HG02763 (cell line): ENCODE measurements around the gene ILK.
A peak's percentile ranks its signal among the peaks of the same experiment; 100 is the strongest.

Experiments used
- ATAC-seq: cut with Tn5 transposase; IDR thresholded peaks from one replicate; pipeline ENCODE4 v1.9.1; 2021; ENCODE audit warnings: mild to moderate bottlenecking, moderate library complexity; ENCODE audit not compliant: unreplicated experiment

Gene ILK

DNA sequence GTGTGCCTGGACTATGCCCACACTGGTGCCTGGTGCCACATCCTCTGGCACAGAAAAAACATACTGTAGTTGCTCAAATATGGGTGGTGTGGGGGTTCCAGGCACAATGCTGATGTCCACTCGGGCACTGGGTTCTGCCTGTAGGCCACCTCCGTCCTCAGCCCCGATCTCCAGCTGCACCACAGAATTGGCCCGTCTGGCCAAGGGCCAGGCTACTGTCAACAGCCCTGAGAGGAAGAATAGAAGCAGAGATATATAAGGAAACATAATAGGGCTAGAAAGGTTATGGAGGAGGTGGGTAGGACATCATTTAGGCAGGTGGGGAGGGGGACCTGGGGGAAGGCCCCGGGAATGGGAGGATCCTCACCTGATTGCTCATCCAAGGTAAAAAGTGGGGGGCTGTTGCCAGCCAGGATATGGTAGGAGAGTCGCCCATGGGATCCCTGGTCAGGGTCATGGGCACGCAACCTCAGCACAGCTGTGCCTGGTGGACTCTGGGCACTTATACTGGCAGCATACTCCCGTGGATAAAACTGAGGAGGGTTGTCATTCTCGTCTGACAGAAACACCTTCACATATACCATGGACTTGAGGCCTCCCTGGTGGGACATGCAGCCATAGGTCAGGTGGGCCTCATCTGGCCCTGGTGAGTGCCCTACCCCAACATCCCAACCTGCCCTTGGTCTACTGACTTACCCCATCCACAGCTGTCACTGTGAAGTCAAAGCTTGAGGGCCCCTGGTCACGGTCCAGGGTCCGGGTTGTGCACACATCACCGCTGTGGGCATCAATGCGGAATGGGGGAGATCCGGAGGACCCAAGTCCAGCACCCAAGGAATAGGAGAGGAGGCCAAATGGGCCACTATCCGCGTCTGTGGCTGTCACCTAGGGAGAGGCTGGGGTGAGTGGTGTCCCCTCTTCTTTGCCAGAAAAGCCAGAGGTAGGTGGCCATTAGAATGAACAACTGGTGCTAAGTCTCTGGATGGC lies 30.1 kb downstream of the ILK start:
- ATAC-seq, result no peak

DNA sequence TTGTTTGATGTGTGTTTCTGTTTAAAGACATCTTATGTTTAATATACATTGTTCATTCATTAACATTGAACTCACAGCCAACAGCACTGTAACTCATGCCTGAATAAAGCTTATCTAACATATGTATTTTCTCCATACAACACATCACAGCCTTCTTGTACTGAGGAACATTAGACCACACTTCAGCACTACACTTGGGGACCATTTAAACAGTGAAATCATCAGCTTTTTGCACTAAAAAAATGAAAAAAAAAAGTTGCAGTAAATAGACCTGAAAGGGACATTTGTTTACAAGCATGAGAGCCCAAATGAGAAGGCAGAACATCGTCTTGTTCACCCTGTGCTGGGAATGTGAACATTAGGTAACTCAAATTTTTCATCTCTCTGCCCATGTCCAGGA lies 31.0 kb downstream of the ILK start:
- no peak for ATAC-seq

DNA sequence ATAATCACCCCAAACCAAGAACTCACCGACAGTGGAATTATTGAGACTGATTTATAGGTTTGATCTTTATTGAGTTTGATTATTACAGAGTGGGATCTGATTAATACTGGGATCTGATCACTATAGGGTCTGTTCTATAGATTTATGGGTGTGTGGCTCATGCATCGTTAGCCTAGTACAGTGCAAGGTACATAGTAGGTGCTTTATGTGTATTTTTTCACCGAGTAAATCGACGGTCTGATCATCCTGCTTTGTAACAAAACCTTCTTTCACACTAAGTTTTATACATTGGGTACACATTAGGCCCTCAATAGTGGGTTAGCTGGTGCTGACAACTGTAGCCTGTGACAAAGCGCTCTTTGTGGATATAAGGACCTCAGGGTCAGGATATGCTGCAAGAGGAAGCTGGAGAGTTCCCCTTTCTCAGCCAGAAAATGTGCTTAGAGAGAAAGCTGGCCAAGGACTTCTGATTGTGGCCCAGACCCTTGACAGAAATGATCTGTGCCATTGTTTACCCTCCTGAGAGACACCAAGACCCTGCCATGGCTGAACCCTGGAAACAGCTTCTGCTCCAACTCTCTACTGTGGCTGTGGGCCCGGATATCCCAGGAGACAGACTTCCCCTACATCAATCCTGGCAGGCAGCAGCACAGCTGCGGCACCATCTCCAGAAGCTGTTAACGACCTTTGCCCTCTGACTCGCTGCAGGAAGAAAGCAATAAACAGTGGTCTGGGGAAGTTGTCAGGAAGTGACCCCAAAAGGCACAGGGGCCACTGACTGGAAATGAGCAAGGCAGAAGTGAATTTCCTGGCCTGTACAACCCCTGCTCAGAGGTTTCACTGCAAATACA lies 31.7 kb downstream of the ILK start:
- ATAC-seq, result no peak

DNA sequence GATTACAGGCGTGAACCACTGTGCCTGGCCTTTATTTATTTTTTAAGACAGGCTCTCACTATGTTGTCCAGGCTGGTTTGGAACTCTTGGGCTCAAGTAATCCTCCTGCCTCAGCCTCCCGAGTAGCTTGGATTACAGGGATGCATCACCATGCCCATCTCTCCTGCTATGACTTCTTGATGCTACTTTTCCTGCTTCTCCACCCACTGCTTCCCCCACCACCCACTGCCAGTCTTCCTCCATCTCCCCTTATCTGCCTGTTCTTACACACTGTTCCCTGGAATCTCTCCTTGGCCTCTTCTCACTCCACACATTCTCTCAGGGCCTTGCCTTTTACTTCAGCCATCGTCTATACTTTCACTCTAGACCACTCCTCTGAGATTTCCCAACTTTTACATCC lies 32.9 kb downstream of the ILK start:
- ATAC-seq, result no peak

DNA sequence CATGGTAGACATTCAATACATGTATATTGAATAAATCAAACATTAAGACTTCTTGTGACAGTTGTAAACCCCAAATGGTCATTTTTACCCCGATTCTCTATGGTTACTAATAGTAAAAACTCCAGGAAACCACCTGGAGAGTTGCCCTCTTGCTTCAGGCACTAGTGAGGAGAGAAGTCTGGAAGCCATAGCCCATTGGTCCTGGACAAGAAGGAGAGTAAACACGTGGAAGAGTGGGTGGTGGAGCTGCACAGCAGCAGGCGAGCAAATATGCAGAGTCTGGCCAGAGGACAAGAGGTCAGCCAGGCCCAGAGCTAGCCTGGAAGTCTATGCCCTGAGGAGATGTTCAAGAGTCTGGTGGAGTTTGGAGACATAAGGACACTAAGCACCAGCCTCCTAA lies 34.3 kb downstream of the ILK start:
- ATAC-seq, result no peak

DNA sequence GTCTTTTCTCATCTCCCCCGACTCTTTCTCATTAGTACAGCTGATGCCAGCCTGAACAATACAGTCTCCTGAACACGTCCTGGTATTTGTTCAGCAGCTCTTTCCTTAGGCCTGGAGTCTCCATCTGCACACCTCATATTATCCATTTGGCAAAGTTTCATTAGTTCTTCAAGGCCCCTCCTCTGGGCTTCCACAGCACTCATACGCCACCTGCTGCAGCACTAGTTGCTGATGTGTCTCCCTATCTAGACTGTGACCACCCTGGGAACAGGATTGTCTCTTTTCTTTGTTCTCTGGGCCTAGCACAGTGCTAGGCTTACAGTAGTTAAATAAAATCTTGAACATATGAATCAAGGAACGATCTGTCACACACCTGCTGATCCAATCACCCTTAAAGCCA lies 34.9 kb downstream of the ILK start:
- ATAC-seq, result no peak

DNA sequence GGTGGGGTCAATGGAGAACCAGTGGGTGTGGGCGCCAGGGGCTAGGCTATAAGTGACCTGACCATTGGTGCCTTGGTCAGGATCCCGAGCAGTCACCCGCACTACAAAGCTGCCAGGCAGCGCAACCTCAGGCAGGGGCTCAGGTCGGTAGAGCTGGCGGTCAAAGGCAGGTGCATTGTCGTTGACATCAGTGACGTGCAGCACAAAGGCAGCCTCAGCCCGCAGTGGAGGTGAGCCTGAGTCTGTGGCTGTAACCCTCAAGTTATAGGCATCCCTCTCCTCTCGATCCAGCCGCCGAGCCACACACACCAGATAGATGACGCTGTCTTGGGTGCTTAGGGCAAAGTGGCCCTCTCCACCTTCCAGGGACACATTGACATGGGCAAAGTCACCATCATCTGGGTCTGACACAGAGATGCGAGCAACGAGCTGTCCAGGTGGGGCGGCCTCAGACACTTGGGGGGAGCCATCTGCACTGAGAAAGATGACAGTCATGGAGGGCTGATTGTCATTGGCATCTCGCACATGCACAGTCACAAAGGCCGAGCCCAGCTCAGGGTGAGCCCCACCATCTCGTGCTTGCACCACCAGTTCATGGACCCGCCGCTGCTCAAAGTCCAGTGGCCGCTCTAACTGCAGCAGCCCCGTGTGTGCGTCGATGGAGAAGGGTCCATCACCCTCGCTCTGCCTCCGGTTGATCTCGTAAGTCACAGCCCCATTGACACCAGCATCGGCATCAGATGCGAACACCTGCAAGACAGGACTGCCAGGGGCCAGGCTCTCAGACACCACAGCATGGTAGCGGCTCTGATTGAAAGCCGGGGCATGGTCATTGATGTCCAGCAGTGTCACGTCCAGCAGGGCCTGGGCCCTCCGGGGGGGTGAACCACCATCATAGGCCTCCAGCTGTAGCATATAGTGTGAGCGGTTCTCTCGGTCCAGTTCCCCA lies 36.7 kb downstream of the ILK start:
- no peak for ATAC-seq

DNA sequence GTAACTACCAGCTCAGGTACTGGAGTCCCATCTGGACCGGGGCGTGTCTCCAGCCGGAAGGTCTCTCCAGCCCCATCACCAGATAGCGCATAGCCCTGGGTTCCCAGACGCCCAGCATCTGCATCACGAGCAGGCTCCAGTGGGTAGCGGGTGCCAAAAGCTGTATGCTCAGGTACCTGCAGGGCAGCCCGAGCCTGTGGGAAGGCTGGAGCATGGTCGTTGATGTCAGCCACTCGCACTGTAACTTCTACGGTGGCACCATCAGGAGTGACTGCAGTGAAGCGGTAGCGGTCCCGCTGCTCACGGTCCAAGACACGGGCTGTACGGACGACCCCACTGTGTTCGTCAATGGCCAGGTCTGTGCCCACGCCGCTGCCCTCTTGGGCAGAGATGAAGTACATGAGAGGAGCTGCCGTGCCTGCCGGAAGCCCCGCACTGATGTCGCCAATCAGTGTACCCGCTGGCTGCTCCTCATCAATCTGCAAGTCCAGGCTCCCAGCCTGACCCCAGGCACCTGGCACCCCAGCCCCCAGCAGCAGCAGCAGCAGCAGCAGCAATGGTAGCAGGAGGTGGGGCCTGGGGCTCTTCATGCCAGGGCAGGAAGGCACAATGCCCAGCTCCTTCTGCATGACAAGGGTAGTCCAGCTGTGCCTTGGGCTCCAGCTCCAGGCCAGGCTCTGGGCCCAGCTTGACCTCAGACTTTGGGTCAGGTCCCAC lies 37.6 kb downstream of the ILK start:
- ATAC-seq, result no peak

DNA sequence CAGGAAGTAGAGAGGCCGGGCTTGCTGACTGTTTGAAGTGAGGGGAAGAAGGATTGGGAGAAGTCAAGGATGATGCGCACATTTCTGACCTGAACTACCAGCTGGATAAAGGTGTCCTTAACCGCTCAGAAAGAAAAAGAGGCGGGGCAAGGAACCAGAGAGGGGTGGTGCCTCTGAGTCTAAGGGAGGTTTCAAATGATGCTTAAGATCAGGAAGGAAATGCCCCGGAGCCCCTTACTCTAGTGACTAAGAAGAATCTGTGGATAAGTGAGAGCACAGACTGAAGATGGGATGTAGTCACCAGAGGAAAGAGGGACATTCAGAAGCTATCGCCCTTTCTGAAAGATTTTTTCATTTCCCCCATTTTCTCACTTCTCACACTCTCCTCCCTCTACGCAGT lies 39.4 kb downstream of the ILK start:
- no peak for ATAC-seq

DNA sequence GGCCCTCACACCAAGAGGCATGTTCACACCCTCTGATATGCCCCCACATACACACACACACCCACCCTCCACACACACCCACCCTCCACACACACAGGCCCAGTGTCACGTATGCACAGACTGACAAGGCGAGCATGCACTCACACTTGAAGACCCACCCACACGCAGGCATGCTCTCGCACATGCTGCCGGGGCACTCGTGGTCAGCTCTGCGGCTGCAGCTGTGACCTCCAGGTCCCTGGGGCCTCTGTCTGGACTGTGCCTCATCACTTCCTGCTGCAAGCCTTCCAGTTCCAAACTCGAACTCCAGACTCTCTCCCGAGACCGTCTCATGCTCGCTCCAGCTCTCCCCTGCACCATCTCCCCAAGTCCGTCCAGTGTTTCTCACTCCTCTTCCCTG lies 42.5 kb downstream of the ILK start:
- no peak for ATAC-seq

DNA sequence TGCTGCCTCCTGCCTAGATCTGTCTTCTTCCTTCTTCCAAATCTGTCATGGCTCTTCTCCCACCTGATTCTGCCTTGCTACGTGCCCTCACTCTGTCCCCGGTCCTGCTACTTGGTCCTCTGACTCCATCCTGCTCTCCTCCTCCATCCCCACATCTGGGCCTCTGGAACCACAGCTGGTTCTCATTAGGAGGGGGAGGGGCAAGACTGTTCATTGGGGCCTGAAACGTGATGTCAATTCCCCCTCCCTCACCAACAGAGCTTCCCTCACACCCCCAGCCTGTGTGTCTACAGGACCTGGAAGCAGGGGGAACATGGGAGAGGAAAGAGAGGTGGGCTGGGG lies 43.0 kb downstream of the ILK start:
- ATAC-seq, result no peak

DNA sequence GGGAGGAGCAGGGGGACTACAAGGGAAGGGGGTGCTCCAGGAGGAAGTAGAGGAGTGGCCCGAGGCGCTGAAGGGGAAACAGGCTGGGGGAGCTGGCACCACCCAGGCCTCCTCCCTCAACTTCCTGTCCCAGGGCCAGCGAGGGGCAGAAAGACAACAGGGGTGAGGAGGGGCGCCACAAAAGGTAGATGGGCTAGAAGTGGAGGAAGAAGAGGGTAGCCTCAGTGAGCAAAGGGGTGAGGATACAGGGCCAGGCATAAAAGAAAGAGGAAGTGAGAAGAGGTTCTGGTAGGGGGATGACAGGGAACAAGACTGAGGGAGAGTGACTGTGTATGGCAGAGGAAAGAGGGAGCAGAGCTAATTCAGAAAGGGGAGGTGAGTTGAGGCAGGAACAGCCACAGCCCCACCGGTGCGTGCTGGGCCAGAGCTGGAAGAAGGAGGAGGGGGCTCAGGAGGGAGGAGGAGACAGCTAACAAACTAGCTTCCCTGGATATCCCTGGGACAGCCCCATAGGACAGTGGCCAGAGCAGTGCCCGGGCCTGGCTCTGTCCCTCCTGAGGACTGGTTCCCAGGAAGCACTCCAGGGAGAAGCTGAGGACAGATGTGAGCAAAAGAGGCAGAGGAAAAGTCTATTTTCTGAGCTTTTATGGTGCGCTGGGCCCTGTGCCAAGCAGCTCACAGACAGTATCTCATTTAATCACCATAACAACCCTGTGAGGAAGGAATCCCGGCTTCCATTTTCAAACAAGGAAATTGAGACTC lies 43.5 kb downstream of the ILK start:
- peak; percentile 87 for ATAC-seq

DNA sequence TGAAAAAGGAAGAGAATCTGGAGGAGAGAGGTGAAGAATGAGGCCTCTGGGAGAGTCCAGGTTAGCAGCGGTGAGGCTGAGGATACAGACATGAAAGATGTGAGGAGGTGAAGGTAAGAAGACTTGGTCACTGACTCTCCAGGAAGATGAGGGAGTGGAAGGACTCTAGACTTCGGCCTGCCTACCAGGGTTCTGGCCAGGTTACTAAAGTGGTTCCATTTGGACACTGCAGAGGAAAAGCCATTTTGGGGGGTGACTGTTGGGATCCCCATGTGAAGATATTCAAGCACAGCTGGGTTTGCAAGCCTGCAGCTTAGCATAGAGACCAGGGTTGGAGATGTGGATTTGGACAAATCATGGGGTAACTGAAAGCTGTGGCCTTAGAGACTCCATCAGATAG lies 44.3 kb downstream of the ILK start:
- no peak for ATAC-seq

DNA sequence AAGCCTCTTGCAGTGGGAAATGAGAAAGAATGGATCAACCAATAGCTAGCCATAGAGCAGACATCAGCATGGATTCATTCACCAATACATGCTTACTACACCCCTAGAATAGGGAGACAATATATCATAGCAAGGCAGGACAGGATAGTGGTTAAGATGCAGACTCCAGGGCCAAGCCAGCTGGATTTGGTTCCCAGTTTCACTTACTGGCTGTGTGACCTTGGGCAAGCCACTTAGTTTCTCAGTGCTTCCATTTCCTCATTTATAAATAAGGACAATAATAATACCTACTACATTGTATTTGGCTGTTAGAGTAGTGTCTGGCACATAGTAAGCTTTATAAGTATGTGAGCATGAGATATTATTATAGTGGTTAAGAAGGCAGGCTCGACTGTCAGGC lies 44.9 kb downstream of the ILK start:
- ATAC-seq, result no peak

DNA sequence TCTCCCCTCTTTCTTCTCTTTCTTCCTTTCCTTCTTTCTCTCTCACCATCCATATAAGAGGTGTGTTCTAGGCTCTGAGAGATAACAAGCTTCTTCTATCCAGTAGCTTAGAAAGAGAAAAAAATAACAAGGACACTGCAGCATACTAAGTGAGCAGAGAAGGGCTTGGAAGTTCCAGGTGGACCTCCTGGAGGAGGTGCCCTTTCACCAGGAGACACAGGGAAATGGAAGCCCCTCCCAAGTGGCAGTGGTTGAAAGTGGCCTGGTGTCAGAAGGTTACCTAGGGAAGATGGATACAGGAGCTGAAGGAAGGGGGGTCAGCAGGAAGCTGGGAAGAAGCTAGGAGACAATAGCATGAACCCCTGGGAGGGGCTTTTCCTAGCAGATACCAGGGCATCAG lies 46.5 kb downstream of the ILK start:
- ATAC-seq, result no peak

DNA sequence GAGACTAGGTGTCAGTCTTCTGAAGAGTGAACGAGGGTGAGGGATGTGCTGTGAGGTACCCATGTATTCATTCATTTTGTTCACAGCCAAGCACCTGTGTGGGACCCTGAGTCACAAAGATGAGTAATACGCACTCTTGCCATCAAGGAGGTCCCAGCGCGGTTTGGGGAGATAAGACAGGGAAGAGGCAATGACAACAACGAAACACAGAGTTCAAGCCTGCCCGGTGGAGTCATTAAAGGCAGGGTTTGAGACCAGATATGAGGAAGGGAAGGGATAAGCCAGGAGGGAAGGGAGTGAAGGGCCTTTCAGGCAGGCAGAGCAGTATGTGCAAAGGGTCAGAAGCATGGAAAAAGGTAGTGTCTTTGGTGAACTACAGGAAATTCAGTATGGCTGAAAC lies 47.4 kb downstream of the ILK start:
- ATAC-seq, result no peak

DNA sequence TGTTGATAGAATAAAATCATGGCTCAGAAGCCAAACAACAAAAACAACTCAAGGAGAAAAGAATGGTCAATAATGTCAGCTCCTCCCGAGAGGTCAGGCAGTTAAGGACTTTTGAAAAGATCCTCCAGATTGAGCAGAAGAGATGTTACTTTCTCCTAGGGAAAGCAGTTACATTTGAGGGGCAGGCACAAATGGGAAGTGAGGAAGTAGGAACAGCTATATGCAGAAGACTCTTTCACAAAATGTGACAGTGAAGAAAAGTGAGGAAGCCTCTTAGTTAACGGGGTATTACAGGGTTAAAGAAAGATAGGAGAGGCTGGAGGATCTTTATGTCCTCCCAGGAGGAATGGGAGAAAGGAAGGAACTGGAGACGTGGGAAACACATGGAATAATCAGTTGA lies 48.6 kb downstream of the ILK start:
- ATAC-seq, result no peak

DNA sequence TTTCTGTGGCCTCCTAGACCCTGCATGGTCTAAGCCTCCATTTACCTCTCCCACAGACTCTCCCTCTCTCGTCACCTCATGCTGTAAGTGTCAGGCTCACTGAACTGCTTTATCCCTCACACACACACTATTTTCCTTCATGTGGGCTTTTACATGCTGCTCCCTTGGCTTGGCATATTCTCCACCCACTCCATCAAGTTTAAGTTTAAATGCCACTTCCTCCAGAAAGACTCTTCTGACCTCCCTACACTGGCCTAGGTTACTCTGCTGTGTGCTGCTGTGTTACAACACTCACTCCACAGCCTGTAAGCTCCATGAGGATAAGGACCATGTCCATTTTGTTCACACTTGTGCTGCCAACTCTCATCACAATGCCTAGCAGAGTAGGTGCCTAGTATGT lies 49.5 kb downstream of the ILK start:
- no peak for ATAC-seq

DNA sequence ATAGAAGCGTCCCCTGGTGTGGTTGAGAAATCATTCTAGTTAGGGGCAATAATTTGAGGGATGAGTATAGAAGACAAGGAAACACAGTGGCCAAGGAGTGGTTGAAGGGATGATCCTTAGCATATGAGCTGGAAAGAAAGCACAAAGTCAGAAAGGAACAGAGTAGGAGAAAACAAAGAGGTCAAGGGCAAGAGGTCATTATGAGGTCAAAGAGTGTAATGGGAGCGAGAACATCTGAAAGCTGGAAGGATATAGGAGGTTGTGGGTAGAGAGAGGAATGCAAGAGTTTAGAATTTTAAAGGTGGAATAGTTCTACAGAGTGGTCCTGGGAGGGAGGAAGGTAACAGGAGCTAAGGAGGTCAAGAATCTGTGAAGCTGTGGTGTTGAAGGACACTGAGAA lies 50.1 kb downstream of the ILK start:
- no peak for ATAC-seq
